ENCODE measurements around the gene SLC38A3.

GRCh38 chr3:50259432-50260026, 54.5 kb downstream of the SLC38A3 start:
- TF ChIP-seq POLR2A (IDR thresholded peaks at IDR 0.05) (no peak), CTCF (IDR thresholded peaks at IDR 0.05) (no peak)
